Stimulated activated CD4-positive, alpha-beta T cell treated with anti-CD3 and anti-CD28 coated beads, Interleukin-1b, Interleukin-23, amount 100 ng/mL, for 24 hours (primary cell): ENCODE data around the gene FBRSL1.
A peak's percentile ranks its signal among the peaks of the same experiment; 100 is the strongest.

Source experiments
- DNase-seq, 4 experiments: peaks; one replicate each; pipeline ENCODE4 v3.0.0-alpha.2; 2020; ENCODE audit warnings: low read depth in 4 of 4, low spot score in 1 of 4

Gene FBRSL1

DNA sequence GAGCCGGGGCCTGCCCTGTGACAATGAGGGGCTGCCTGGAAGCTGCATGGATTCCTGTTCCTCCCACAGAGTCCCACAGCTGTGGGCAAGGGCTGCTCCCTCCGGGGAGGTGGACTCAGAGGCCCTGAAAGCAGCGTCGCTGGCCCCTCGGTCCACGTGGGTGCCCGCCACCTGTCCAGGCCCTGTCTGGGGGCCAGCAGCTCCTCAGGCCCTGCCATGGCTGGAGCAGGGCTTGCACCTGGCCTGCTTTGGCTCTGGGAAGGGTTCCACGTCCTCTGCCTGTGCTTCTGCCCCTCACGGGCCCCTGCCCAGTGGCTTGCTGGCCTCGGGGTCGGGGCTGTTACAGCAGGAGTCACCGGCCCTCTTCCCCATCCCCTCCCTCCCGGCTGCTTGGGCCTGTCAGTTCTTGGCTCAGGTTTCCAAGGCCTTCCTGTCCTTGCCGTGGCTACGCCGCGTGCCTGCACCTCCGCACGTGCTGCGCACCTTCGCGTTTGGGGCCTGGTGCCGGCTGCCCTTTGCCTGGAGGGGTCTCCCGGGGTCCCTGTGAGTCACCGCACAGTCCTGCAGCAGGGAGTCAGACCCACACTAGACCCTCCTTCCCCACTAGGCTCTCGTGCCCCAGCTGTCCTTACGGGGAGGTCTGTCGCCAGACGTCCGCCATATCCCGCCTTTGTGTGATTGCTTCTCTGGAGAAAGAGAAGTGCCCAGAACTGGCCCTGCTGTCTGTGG is 5.8 kb downstream of the FBRSL1 start:
- no peak for DNase-seq

DNA sequence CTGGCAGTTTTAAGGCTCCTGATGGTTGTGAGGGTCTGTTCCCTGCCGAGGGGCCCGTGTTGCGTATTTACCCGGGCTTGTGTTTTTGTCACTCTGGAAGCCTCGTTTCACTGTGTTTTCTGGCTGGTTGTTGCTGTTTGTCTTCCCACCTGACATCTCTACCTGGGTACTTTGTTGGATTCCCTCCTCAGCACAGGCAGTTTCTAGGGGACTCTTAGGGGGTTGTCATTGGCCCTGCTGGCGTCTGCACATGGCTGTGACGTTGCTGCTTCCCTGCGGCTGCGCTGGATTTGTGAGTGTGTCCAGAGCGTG is 6.4 kb downstream of the FBRSL1 start:
- no peak for DNase-seq

DNA sequence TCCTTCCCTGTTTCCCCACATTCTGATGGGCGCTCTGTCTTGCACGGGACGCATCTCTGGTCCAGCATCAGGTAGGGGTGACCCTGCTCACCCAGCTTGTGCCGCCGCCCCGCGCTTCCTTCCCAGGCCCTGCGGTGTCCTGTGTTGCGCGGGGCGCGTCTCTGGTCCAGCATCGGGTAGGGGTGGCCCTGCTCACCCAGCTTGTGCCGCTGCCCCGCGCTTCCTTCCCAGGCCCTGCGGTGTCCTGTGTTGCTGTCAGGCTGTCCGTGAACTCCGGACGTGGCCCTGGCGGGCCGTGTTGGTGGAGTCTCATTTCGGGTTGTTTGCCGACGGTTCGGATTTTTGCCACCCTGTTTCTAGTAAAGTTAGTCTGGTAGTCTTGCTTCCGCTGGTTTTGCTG is 6.8 kb downstream of the FBRSL1 start:
- DNase-seq: no peak

DNA sequence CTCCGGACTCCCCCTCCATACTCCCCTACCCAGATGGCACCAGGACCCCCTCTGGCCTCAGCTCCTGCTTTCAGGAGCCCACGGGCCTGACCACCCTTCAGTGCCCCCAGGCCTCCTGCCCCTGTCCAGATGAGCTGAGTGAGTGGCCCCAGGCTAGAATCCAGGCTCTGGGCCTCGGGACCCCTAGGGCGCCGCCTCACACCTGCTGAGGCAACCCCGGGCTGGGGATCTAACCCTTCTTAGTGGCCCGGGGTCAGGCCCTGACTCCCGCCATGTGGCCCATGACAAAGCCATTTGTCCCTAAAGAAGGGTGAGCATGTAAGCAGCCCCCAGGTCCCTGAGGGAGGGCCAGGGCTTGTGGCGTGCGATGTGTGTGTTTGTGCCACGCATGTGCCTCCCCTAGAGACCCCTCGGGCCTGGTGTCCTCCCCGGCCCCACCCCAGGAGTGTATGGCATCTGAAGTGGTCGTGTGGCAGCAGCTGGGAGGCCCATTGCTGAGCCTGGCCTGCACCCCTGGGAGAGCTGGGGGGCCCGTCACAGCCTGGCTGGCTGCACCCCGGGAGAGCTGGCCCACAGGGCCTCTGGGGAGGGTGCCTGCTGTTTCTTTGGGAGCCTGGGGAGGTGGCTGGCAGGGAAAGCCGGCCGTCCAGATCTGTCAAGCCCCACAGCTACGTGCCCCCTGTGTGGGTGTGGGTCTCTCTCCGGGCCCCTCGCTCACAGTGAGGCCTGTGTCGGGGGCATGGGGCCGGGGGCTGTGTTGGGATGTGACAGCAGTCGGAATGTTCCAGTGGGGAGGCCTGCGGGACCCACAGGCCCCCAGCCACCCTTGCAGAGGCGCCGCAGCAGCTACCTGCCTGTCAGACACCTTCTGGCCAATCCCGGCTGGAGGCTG is 7.8 kb downstream of the FBRSL1 start:
- DNase-seq: no peak

DNA sequence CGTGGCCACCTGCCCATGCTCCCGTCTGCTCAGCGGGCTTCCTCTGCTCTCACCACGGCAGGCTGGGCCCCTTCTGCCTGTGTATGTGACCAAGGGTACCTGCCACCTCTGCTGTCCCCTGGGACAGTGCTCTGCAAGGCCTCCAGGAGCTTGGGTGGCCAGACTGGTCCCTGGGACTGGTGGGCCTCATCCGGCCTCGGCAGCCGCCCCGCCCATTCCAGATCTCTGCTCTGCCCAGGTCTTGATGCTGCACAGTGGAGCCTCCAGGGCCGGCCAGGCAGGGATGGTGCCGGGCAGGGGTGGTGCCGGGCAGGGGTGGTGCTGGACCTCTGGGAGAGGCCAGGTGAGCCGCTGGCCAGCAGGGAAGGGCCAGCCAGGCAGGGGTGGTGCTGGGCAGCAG is 9.0 kb downstream of the FBRSL1 start:
- DNase-seq: no peak

DNA sequence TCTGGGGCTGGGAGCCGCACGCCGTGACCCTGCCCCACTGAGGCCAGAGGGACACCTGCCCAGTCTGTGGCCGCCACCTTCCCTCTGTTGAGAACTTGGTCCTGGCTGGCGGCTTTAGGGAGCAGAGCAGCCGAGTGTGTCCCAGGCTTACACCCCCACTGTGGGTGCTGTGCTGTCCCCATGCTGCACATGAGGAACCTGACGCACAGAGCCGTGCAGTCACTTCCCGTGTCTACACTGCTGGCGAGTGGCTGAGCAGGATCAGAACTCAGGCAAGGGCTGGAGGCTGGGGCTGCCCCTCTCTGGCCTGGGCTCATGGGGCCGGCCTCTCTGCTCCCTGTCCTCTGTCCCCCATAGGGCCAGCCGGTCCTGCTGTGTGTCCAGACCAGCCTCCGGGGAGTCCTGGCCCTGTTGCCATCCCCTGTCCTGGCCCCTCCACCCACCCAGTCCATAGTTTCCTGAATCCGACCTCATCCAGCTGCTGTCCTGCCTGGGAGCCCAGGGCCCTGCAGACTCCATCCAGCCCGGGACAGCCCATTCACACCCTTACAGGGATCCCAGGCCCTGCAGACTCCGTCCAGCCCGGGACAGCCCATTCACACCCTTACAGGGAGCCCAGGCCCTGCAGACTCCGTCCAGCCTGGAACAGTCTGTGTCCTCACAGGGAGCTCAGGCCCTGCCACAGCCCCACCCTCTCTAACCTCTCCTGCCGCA is 10.3 kb downstream of the FBRSL1 start:
- DNase-seq: no peak

DNA sequence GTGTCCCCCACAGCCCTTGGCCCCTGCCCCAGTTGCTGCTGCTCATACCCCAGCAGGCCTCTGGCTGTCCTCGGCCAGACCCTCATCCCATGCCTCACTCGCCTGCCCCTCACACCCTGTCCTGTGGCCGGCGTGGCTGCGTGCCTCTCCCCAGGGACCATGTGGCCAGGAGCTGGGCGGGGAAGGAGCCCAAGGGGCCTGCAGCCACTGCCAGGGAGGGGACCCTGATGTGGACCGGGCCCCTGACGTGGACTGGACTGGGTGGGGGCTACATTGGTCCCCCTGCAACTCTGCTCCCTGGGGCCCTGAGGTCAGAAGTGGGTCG is 10.9 kb downstream of the FBRSL1 start:
- no peak for DNase-seq

DNA sequence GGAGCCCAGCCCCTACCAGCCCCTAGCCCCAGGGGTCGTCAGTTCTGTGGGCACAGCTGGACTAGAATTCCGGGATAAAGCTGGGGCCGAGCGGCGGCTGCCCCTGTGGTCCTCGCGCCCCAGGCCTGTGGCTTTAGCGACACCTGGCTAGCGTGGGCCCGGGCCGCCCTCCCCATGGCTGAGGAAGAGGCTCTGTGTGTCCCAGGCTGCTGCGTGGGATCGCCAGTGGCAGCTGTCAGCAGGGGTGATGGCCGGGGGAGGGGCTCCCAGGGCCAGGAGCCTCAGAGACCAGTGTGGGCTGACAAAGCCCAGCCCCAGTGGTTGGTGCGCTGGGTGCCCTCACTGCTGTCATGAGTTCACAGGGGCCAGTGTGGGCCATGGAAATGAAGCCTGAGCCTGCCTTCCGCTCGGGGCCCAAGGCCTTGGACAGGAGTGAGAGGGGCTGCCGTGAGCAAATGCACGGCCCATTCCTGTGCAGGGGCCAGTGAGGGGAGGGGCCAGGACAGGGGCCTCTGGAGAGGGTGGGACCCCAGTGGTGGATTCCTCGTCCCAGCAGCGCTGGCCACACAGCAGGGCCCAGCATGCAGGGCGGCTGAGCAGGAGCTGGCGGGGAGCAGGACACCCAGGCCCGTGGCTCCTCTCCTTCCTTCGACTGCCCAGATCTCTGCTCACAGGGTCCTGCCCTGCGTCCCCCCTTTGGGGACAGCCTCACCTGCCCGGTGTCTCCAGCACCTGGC is 11.4 kb downstream of the FBRSL1 start:
- DNase-seq: no peak

DNA sequence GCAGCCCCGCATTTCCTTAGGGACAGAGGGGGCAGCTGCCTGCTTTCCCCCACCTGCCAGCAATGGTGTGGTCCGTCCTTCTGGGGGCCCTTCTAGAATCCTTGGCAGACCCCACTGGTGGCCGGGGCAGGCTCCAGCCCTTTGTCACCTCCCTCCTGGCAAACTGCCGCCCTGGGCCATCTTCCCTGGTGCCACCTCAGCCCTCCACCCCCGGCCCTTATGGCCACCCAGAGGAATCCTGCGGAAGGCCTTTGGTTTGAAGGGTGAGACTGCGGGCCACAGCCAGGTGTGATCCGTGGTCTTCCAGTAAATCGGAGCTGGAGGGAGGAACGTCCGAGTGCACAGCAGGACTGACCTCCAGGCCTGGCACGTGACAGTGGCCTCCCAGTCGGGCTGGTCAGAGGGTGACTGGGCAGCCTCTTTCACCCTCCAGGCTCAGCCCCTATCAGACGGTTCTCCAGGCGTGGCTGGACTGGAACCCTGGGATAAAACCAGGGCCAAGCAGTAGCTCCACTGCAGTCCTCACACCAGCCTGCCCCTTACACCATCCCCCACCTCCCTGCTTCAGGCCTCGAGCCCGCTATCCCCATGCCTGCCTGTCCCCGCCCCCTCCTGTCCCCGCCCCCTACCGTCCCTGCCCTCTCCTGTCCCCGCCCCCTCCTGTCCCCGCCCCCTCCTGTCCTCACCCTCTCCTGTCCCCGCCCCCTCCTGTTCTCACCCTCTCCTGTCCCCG is 12.4 kb downstream of the FBRSL1 start:
- no peak for DNase-seq

DNA sequence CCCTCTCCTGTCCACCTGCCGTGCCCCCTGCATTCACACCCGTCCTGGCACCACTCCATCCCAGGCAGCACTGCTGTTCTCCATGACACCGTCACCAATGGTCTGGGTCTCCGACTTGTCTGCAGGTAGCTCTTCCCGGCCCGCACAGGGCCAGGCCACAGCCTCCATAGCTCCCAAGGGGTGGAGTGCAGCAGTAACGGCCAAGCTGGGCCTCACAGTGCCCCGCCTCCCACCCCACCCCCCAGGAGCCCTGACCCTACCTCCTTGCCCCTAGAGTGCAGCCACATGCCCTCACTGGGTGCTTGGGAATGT is 12.9 kb downstream of the FBRSL1 start:
- DNase-seq: no peak

DNA sequence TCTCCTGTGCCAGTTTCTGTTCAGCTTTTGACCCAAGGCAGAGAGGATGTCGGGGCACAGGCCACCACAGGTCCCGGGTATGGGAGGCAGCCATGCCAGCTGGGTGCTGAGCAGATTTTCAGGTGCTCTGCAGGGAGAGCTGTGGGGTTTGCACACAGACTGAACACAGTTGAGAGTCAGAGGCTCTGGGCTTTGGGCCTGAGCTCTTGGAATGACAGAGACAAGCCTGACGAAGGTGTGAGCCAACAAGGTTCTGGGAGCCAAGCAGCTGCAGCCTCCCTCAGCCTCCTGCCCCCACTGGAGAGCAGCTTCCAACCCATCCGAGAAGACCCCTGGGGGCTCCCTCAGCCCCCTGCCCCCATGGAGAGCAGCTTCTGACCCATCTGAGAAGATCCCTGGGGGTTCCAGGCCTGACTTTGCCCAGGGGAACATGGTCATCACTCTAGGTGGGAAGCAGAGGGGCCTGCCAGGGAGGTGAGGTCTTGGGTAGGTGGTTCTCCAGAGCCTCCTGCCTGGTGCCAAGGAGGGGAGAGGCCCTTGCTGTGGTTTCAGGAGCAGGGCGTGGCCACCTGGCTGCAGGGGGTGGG is 13.8 kb downstream of the FBRSL1 start:
- DNase-seq: no peak

DNA sequence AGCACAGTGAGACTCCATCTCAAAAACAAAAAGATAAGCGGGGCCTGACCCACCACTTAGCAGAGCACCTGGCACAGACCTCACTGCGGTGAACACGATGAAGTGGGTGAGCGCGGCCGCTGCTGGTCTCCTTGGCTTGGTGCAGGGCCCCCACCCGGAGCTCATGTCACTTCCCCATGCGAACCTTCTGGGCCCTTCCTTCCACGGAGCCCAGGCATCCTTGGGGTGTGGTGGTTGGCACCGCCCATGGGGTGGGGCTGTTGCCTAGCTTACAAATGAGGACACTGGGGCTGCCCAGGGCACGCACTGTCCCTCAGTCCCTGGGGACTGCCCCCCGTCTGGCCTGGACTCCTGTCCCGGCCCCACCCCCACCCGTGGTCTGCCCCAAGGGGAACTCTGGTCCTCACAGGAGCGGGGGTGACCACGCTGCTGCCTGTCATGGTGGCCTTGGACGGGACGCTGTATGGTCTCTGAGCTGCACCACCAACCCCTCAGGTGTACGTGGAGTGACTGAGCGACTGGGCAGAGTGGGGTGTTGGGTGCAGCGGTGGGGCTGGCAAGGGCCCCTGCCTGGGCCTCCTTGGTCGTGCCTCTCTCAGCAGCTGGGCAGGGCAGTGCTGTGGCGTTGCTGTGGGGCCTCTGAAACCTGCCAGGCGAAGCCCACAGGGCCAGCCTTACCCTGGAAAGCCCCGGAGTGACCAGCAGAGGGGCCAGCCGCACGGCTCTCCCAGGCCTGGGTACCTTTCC is 15.3 kb downstream of the FBRSL1 start:
- DNase-seq: no peak

DNA sequence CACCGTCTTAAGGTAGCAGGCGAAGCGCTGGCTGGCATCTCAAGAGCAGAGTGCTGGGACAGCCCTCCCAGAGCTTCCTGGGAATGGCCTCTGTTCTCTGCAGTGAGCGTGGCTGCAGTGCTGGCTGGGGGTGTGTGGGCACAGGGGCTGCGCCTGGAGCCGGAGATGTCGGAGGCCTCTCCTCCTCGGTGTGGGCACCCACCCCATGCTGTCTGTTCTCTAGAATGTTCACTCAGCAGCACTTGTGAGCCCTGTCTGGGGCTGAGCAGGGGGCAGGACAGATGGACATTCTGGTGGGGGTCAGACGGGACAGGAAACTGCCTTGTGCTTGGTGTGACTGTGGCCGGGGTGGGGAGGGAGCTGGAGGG is 15.9 kb downstream of the FBRSL1 start:
- DNase-seq: no peak

DNA sequence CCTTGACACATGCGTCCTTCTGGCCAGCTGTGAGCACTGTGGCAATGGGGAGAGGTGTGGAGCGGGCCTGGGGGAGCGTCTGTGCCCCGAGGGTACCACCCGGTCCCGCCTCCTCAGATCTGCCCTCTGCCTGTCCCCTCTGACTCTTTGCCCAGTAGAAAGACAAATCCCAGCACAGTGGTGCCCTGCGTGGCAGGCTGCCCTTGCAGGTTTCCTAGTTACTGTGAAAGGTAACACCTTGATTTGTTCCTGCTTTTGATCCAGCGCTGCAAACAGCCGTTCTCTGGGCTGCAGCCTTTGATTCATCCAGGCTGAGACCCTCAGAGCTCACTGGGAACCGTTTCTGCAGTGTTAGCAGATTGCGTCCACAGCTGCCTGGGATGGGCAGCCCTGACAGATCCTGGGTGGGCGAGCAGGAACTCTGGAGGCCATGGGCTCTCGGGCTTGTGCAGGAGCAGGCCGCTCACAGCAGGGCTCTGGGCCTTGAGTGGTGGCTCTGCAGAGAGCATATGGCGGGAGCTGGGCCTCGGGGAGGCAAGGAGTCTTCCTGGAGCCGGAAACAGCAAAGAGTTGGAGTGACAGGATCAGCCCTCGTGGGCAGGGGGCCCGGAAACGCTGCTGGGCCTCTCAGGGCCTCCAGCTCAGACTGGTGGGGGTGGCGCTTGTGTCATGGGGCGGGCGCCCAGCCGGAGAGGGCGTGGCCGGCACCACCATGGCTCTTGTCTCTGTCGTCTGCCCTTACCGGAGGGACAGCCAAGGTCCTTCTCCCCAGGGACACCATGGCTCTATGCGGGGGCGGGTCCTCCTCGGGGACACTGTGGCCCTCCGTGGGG is 16.6 kb downstream of the FBRSL1 start:
- DNase-seq: peak in 3 of 4 experiments; percentile 40 to 62 (median 50)

DNA sequence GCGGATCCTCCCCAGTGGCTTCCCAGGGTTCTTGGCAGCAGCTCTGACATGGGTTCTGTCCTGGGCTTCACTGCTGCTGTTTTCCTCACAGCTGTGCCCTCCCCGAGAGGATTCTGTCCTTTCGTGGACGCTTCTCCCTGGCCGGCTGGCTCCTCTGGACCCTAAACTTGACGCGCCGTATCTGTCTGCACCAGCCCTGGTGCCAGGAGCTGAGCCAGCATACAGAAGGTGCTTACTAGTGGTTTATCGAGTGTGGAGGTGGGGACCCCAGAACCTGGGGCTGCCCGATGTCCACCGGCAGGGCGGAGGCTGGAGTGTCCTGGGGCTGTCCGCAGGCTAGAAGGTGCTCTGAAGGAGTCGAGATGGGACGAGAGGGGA is 17.2 kb downstream of the FBRSL1 start:
- DNase-seq: no peak

DNA sequence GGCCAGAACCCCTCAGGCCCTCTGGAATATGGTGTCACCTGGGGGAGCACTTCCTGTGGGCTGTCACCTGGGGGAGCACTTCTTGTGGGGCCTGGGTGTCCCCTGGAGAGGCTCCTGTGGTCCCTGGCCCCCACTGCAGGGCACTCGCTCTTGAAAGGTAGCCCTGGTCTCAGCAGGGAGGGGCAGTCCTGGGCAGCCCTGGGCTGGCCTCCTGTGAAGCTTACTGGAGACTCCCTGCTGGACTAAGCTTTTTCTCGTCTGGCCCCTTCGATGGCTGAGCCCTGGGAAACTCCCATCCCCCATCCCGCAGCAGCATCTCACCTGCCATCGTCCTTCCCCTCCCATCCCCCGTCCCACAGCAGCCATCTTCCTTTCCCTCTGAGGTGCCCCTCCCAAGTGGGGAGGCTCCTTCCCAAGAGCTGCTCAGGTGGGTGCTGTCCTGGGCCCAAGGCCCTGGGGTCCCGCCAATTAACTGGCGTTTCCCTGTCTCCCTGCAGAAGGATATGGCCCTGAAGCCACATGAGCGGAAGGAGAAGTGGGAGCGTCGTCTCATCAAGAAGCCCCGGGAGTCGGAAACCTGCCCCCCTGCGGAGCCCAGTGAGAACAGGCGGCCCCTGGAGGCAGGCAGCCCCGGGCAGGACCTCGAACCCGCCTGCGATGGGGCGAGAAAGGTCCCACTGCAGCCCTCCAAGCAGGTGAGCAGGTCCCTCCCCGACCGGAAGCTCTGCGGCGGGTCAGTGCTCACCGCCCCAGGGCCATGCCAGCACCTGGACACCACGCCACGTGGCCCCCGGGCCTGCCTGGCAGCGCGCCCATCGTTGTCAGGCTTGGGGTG is 17.9 kb downstream of the FBRSL1 start:
- no peak for DNase-seq

DNA sequence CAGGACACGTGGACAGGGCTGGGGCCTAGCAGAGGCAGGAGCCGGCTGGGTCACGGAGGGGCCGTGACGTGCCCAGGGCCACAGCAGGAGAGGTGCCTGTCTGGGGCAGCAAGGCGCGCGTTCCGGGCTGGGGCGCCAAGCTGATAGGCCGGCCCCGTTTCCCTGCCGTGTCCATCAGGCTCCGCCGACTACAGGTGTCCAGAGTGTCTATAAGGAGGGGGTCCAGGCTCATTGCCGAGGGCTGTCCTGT is 18.5 kb downstream of the FBRSL1 start:
- no peak for DNase-seq

DNA sequence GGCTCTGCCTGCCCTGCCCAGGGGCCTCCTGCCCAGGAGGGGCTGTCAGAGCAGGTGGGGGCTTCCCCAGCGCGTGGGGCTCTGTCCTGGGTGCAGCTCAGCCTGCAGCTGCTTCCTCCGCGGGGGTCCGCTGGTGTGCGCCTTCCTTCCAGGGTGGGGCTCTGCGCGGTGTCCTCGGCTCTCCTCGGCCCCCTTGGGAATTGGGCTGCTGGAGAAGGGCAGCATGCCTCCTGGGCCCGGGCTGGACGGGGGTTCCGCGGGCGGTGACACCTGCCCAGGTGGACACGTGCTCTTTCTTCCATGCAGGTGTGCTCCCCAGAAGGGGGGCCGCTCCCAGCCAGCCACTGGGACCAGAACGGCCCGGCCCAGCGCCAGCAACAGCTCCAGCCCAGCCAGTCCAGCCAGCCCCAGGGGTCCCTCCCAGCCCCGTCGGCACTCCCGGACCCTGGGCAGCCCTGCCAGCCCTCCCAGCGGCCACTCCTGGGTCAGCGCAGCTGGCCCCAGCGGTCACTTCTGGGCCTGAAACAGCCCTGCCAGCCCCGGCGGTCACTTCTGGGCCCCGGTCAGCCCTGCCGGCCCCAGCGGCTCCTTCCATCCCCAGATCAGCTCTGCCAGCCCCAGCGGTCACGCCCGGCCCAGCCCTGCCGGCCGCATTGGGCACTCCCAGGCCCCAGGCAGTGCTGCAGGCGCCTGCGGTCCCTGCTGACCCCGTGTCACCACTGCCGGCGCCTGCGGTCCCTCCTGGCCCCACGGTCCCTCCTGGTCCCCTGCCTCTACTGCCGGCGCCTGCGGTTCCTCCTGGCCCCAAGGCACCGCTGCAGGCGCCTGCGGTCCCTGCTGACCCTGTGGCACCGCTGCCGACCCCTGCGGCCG is 19.1 kb downstream of the FBRSL1 start:
- no peak for DNase-seq
